ENCODE measurements around the gene CCDC85C.
A peak's percentile ranks its signal among the peaks of the same experiment; 100 is the strongest.

CCDC85C gene

DNA sequence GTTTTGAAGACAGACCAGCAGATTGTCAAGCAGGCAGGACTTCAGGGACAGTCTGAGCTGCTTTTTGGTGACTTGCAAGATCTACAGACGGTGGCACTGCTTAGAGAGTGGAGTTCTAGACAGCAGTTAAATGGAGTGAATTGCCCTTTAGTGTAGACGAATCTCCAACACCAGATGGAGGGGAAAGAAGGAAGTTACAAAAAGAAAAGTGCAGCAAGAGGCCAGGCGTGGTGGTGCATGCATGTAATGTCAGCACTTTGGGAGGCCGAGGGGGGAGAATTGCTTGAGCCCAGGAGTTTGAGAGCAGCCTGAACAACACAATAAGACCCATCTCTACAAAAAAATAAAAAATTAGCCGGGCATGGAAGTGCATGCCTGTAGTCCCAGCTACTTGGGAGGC, 32.5 kb upstream of the CCDC85C start:
- Mint-ChIP-seq H3K27ac (peak overlapping the region; percentile 28), H3K4me1 (ENCODE audit: low read depth) (no peaks in the 10 kb centered on the region), H3K4me3 (no peak overlapping the region), H3K9me3 (no peaks in the 10 kb centered on the region), H3K27me3 (no peaks in the 10 kb centered on the region), H3K36me3 (ENCODE audit: low read depth) (no peaks in the 10 kb centered on the region)

DNA sequence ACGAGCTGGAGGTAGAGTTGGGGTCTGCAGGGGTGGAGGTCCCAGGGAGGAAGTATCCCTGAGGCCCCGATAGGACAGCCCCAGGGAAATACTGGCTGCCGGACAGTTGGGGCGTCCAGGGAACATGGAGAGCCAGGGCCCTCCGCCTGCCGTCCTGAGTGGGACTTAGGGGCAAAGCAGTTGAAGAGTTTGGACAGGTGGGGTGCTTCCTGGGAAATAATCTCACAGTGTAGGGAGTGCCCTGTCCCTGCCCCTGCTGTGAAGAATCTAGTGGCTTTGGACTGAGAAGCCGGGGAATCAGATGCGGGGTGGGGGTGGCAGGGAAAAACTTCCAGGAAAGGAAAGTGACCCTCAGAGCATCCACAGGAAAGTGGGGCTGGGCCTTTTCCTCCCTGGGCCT, 31.1 kb upstream of the CCDC85C start:
- no peak overlapping the region for H3K4me3 Mint-ChIP-seq
- no peaks in the 10 kb centered on the region for H3K36me3 Mint-ChIP-seq (ENCODE audit: low read depth)
- no peaks in the 10 kb centered on the region for H3K9me3 Mint-ChIP-seq
- H3K4me1 Mint-ChIP-seq (ENCODE audit: low read depth) = no peaks in the 10 kb centered on the region
- no peaks in the 10 kb centered on the region for H3K27me3 Mint-ChIP-seq
- no peak overlapping the region for H3K27ac Mint-ChIP-seq

DNA sequence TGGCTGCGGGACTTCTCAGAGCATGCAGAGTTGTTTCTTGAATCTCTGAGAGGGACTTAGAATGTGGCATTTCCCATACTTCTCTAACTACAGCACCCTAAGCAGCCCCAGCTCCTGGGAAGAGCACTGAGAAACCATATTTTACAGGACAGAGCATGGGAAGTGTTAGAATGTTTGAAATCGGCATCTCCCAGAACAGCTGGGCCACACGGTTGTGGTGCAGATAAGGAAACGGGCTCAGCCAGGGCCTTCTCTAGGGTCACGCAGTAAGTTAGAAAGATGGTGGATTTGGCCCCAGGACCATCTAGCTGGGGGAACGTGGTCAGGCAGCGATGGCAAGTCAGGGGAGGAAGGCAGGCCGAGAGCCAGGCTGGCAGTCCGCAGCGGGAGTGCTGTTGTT, 30.4 kb upstream of the CCDC85C start:
- Mint-ChIP-seq H3K9me3 (no peaks in the 10 kb centered on the region), H3K27ac (no peak overlapping the region), H3K4me3 (no peak overlapping the region), H3K27me3 (no peaks in the 10 kb centered on the region), H3K4me1 (ENCODE audit: low read depth) (no peaks in the 10 kb centered on the region), H3K36me3 (ENCODE audit: low read depth) (no peaks in the 10 kb centered on the region)

DNA sequence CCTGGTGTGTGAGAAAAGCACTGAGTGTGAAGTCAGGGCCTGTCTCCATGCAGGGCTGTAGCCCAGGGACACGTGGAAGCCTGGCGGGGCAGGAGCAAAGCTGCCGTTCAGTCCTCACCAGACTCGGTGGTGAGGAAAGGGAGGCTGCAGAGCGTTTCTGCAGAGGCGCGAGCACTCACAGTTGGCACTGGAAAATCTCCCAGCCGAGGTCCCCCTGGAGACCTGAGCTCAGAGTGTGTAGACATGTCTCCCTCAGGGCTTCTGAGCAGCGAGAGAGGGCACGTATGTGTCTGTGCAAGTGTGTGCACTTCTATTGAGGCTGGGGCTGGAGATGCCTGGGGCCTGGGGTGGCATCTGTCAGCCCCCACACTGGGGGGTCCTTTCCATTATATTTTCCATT, 29.9 kb upstream of the CCDC85C start:
- H3K4me1 Mint-ChIP-seq (ENCODE audit: low read depth) = no peaks in the 10 kb centered on the region
- no peak overlapping the region for H3K4me3 Mint-ChIP-seq
- H3K27ac Mint-ChIP-seq = no peak overlapping the region
- peaks cover 2% of the 10 kb centered on the region for H3K27me3 Mint-ChIP-seq
- H3K9me3 Mint-ChIP-seq = no peaks in the 10 kb centered on the region
- H3K36me3 Mint-ChIP-seq (ENCODE audit: low read depth) = no peaks in the 10 kb centered on the region

DNA sequence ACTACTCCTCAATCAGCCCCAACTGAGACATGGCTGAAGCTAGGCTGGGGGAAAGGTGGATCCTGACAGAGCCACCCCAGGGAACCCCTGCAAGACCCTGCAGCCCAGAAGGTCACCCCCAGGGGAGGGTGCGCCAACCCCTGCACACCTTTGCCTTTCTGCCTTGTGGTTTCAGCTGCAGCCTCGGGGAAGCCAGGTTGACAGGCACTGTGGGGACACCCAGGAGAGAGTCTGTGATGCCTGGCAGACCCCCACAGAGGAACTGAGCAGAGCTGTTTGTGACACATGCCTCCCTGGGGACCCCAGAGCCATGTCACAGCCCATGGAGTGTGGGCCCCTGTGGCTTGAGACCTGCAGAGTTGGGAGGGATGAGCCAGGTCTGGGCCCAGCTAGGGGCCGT, 29.1 kb upstream of the CCDC85C start:
- H3K36me3 Mint-ChIP-seq (ENCODE audit: low read depth) = no peaks in the 10 kb centered on the region
- H3K4me3 Mint-ChIP-seq = no peak overlapping the region
- no peak overlapping the region for H3K27ac Mint-ChIP-seq
- peaks cover 3% of the 10 kb centered on the region for H3K27me3 Mint-ChIP-seq
- no peaks in the 10 kb centered on the region for H3K9me3 Mint-ChIP-seq
- H3K4me1 Mint-ChIP-seq (ENCODE audit: low read depth) = no peaks in the 10 kb centered on the region

DNA sequence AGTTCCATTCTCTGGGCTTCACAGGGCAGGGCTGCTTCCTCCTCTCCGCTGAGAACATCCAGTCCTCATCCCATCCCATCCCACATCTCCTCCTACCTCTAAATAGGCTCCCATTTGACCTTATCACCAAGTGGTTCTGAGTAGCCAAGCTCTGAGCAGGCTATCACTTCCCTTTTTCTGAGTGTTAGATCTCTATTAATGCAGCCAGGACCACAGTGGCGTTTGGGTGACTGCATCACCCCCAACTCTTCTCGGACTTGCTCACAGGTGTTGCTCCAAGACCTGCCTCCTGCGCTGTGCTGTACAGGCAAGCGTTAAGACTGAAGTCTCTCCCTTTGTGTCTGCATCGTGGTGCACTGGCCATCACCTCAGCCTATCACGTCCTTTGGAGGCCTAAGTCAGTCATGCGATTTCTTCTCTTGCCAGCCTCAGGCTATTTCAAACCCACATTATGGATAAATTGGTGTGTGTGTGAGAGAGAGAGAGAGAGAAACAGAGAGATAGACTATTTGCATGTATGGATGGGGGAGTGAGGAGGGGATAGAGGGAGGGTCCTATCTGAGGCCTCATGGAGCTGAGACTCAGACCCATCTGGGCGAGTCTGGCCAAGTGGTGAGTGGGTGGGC, 28.5 kb upstream of the CCDC85C start:
- H3K27ac Mint-ChIP-seq = no peak overlapping the region
- peaks cover 3% of the 10 kb centered on the region for H3K27me3 Mint-ChIP-seq
- no peak overlapping the region for H3K4me3 Mint-ChIP-seq
- no peaks in the 10 kb centered on the region for H3K36me3 Mint-ChIP-seq (ENCODE audit: low read depth)
- no peaks in the 10 kb centered on the region for H3K4me1 Mint-ChIP-seq (ENCODE audit: low read depth)
- no peaks in the 10 kb centered on the region for H3K9me3 Mint-ChIP-seq

DNA sequence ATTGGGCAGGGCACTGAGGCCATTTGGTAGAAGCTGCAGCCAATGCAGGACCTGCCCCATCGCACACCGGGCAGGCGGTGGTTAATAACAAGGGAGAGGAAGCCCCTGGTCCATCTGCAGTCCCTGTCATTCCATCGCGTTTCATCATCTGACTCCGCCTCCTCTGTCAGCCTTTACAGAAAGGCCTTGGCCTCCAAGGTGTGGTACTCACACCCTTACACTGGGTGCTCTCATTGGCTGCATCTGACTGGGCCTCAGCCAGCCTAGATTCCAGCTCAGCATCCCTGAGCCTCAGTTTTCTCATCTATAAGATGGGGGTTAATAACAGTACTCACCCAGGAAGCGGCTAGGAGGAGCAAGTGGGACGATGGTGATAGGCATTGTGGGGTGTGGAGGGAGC, 26.2 kb upstream of the CCDC85C start:
- Mint-ChIP-seq H3K9me3 (no peaks in the 10 kb centered on the region), H3K27me3 (peaks cover 3% of the 10 kb centered on the region), H3K36me3 (ENCODE audit: low read depth) (no peaks in the 10 kb centered on the region), H3K4me1 (ENCODE audit: low read depth) (no peaks in the 10 kb centered on the region), H3K4me3 (no peak overlapping the region), H3K27ac (no peak overlapping the region)

DNA sequence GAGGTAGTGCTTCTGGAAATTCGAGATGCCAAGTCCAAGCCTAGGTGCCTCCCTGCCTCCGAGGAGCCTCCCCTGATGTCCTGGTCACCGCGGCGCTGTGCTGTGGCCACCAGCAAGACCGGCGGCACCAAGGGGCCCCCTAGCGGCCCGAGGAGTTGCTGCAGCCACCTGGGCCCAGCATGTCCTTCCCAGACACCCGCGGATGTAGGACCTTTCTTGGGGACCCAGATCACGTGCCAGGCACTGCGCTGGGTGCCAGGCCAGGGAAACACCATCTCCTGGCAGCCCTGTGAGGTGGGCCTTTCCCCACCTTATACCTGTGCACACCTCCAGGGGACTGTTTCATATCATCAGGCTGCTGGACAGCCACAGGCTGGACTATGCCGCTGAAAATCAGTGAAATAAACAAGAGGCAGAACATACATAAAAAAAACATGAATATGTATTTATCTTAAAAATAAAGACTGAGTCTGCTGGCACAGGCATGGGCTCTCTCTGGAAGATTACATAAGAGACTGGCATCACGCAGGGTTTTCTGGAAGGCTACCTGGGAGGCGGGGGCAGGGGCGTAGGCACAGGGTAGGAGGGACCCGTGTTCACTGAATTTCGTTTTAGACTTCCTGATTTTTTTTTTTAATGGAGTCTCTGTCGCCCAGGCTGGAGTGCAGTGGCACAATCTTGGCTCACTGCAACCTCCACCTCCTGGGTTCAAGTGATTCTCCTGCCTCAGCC, 25.0 kb upstream of the CCDC85C start:
- no peaks in the 10 kb centered on the region for H3K9me3 Mint-ChIP-seq
- peaks cover 6% of the 10 kb centered on the region for H3K27me3 Mint-ChIP-seq
- H3K27ac Mint-ChIP-seq = no peak overlapping the region
- H3K4me1 Mint-ChIP-seq (ENCODE audit: low read depth) = no peaks in the 10 kb centered on the region
- H3K36me3 Mint-ChIP-seq (ENCODE audit: low read depth) = no peaks in the 10 kb centered on the region
- H3K4me3 Mint-ChIP-seq = no peak overlapping the region

DNA sequence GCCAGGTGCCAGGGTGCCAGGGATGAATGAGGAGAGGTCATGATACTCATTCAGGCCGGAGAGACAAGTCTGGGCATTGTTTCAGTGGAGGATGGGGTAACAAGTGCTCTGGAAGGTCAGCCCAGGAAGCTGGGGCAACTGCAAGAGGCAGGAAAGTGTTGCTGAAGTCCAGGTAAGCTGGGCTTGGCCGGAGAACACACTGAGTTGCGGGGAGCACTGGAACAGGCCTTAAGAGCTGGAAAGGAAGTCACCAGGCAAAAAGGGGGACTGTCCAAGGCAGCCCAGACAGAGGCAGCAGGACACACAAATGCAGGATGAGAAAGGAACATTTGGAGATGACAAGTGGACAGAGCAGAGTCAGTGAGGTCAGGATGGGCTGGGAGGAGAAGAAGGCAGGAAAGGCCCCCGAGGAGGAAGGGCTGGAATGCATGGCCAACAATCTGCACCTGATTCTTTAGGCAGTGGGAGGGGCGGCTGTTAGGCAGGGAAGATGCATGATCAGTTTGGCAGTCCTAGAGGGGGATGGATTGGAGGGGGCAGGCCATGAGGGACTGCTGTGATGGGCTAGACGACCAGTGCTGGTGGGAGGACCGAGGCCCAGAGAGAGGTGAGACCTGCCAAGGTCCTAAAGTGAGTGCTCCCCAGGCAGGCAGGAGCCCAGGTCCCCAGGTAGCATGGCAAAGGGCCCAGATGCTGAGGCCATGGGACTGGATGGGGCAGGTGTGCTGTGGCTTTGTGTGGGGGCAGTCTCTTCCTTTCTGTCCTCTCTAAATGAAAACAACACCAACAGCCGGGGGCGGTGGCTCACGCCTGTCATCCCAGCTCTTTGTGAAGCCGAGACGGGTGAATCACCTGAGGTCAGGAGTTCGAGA, 23.7 kb upstream of the CCDC85C start:
- Mint-ChIP-seq H3K4me3 (no peak overlapping the region), H3K36me3 (ENCODE audit: low read depth) (no peaks in the 10 kb centered on the region), H3K27ac (no peak overlapping the region), H3K4me1 (ENCODE audit: low read depth) (no peaks in the 10 kb centered on the region), H3K9me3 (no peaks in the 10 kb centered on the region), H3K27me3 (peaks cover 7% of the 10 kb centered on the region)

DNA sequence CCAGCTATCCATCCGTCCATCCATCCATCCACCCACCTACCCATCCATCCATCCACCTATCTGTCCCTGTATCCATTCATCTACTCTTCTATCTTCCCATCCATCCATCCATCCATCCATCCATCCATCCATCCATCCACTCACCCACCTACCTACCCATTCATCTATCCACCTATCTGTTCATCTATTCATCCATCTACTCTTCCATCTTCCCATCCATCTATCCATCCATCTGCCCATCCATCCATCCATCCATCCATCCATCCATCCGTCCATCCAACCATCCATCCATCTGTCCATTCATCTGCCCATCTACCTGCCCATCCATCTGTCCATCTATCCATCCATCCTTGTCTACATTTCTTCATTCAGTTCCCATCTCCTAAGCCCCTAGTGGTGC, 23.1 kb upstream of the CCDC85C start:
- no peak overlapping the region for H3K27ac Mint-ChIP-seq
- no peak overlapping the region for H3K4me3 Mint-ChIP-seq
- H3K4me1 Mint-ChIP-seq (ENCODE audit: low read depth) = no peaks in the 10 kb centered on the region
- peaks cover 14% of the 10 kb centered on the region for H3K27me3 Mint-ChIP-seq
- H3K9me3 Mint-ChIP-seq = no peaks in the 10 kb centered on the region
- H3K36me3 Mint-ChIP-seq (ENCODE audit: low read depth) = no peaks in the 10 kb centered on the region

DNA sequence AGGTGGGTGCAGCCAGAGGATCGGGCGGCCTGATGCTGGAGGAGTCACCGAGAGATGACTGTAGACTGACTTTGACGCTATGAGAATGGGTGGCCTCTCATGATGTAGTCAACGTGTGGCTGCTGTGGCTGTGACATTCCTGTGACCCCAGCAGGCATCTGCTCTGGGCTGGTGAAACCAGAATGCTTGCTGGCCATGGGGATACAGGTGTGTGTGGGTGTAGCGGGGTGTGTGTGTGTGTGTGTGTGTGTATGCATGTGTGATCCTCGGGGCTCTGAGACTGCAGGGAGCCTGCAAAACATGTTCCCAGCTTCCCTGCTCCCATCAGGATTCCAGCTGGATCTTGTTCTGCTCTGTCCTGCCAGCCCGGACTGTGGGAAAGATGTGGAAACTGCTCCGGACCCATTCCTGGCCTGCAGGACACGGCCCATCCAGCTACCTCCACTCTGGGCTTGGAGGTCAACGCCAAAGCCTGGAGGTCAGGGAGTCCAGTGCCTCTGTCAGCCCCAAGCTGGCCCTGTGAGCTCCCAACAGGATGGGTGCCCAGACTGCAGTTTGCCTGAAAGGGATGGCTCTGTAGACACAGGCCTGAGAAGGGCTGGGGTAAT, 22.1 kb upstream of the CCDC85C start:
- H3K4me1 Mint-ChIP-seq (ENCODE audit: low read depth) = no peaks in the 10 kb centered on the region
- no peaks in the 10 kb centered on the region for H3K9me3 Mint-ChIP-seq
- H3K36me3 Mint-ChIP-seq (ENCODE audit: low read depth) = no peaks in the 10 kb centered on the region
- no peak overlapping the region for H3K27ac Mint-ChIP-seq
- no peak overlapping the region for H3K4me3 Mint-ChIP-seq
- peaks cover 17% of the 10 kb centered on the region for H3K27me3 Mint-ChIP-seq

DNA sequence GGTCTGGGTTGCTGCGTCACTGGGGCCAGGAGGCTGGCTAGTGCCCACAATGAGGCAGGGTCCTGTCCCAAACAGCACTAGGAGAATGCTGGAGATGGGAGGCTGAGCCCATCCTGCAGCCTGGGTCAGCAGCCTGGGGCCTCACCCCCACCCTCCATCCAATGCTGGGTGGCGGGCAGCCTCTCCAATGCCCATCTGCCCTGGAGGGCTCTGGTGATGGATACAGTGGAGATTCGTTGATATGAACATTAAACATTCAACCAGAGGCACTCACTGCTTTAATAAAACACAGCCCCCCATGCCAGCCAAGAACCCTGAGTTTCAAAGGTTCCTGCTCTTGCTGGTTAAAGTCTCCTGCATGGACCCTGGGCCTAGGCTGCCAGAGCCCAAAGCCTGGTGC, 21.5 kb upstream of the CCDC85C start:
- Mint-ChIP-seq H3K4me3 (no peak overlapping the region), H3K9me3 (no peaks in the 10 kb centered on the region), H3K27ac (no peak overlapping the region), H3K27me3 (peaks cover 17% of the 10 kb centered on the region), H3K36me3 (ENCODE audit: low read depth) (no peaks in the 10 kb centered on the region), H3K4me1 (ENCODE audit: low read depth) (no peaks in the 10 kb centered on the region)

DNA sequence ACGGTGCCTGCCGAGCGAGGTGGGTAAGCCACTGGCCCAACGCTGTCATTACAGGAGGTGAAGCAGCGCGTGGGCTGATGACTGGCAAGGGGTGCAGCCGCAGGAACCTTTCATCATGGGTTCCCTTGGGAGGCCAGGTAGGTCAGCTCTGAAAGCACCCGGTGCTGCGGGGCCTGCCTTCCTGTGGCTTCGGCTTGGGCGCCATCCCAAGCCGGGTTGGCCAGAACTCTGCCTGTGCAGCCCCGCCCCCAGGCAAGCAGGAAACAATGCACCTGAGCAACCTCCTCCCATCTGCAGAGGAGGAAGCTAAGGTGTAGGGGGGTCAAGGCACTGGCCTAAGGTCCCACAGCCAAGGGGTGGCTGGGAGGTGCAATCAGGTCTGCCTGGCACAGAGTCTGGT, 21.0 kb upstream of the CCDC85C start:
- H3K27ac Mint-ChIP-seq = no peak overlapping the region
- H3K36me3 Mint-ChIP-seq (ENCODE audit: low read depth) = no peaks in the 10 kb centered on the region
- H3K27me3 Mint-ChIP-seq = peaks cover 17% of the 10 kb centered on the region
- no peak overlapping the region for H3K4me3 Mint-ChIP-seq
- no peaks in the 10 kb centered on the region for H3K4me1 Mint-ChIP-seq (ENCODE audit: low read depth)
- H3K9me3 Mint-ChIP-seq = no peaks in the 10 kb centered on the region

DNA sequence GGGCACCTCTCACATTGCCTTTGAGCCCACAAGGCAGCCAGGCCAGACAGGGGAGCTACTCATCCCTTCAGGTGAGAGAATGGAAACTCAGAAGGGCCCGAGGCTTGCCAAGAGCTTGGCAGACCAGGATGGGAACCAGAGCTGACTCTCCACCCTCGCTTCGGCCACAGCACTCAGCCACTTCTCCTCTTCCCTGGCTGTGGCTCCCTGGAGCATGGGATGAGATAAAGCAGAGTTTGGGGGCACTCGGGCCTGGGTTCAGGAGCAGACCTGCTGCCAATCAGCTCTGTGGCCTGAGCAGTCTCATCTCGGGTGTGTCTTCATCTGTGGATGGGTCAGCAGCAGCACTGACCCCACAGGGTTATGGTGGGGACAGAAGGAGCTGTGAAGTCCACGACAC, 20.0 kb upstream of the CCDC85C start:
- Mint-ChIP-seq H3K27ac (no peak overlapping the region), H3K27me3 (peaks cover 16% of the 10 kb centered on the region), H3K36me3 (ENCODE audit: low read depth) (no peaks in the 10 kb centered on the region), H3K9me3 (no peaks in the 10 kb centered on the region), H3K4me3 (no peak overlapping the region), H3K4me1 (ENCODE audit: low read depth) (no peaks in the 10 kb centered on the region)

DNA sequence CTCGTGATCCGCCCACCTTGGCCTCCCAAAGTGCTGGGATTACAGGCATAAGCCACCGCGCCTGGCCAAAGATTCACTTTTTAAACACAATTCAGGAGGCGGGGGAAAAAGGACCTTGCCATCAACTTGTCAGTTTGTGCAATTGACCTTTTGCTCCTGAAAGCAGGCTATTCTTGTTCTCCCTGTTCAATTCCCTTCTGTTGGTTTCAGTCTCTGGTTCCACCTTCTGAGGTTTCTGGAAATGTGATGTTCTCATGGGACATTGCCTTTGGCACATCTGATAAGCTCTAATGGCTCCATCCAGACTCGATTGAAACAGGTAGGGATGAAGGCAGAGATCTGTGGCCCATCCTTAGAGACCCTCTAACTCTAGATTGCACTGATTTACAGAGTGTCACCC, 17.9 kb upstream of the CCDC85C start:
- no peaks in the 10 kb centered on the region for H3K9me3 Mint-ChIP-seq
- H3K27ac Mint-ChIP-seq = no peak overlapping the region
- H3K36me3 Mint-ChIP-seq (ENCODE audit: low read depth) = no peaks in the 10 kb centered on the region
- no peak overlapping the region for H3K4me3 Mint-ChIP-seq
- H3K4me1 Mint-ChIP-seq (ENCODE audit: low read depth) = no peaks in the 10 kb centered on the region
- peaks cover 18% of the 10 kb centered on the region for H3K27me3 Mint-ChIP-seq
